PFSK-1 (cell line): Measurements from ENCODE around the gene ATP6V1G2.

Source experiments
- POLR2AphosphoS5 ChIP-seq: IDR thresholded peaks from 2 replicates; pipeline ENCODE4 v1.6.1; 2012; ENCODE audit warnings: low read depth, mild to moderate bottlenecking, control low read depth, low read length, moderate library complexity
- TAF1 ChIP-seq: IDR thresholded peaks from 2 replicates; pipeline ENCODE4 v1.6.1; 2012; ENCODE audit warnings: low read length, control low read depth, borderline replicate concordance; ENCODE audit not compliant: insufficient read depth

GRCh38 chr6:31560697-31561058, 14.3 kb upstream of the ATP6V1G2 start:
- TF ChIP-seq POLR2AphosphoS5 = no peak
- TF ChIP-seq TAF1 = no peak
